AG04449 (cell line): ENCODE data around the gene TBC1D1.

ENCODE experiments used
- CTCF ChIA-PET: fragments of 350-600 bp; formaldehyde crosslinking; extraction: SDS; loops from one replicate; lab custom pipeline; 2021; ENCODE audit warnings: antibody characterized with exemption; lab: Yijun Ruan, JAX
- POLR2A ChIA-PET: fragments of 400-600, 350-600 bp; formaldehyde crosslinking; extraction: SDS; loops from one replicate; lab custom pipeline; 2020; ENCODE audit warnings: antibody characterized with exemption, inconsistent platforms; lab: Yijun Ruan, JAX
- DNase-seq: peaks from one replicate; pipeline ENCODE4 v3.0.0-alpha.2; 2010; ENCODE audit warnings: low read depth, low spot score
- H3K4me3 ChIP-seq: 2 replicates; pipeline ENCODE4 v1.5.1; 2011; ENCODE audit warnings: low read depth, mild to moderate bottlenecking, control low read depth, low read length
- TF ChIP-seq, protein P1 (sequence below): IDR thresholded peaks from one replicate; pipeline ENCODE4 v1.5.1; 2011; ENCODE audit warnings: mild to moderate bottlenecking, moderate library complexity, low read length, control low read depth, inconsistent platforms; ENCODE audit not compliant: insufficient read depth; ENCODE audit errors: missing control alignments

The TBC1D1 gene

DNA sequence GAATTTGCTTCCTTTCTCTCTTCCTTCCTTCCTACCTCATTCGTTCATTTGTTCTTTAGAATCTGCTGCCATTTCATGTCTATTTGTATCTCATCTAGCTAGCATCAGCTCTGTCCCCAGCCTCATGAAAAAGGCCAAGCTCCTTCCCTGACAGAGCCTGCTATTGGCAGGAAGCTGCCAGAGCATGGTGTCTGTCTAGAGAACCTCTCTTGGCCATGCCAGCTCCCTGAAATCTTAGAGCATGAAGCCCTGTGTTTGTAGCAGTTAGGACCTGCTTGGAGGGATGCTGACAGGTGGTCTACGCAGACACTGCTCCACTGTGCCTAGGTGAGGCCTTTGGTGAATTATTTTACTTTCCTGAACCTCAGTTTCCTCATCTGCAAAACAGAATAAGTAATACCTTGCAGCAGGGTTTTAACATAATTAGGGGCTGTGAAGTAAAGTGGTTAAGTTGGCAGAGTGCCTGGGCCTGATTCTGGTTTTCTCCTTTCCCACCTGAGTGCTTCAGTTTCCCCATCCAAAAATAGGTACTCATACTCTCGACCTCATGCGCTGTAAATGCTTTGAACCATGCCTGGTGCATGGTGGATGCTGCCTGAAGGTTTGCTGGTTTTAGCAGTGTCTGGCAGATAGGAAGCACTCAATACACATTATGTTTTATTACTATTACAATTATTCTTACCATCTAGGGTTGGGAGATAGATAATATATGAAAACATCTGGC is 74.0 kb downstream of the TBC1D1 start:
- no peak for DNase-seq
- H3K4me3 ChIP-seq, result no peak overlapping the region
- CTCF ChIA-PET, result interaction anchor here (1.5 kb wide), 1 partner anchor 161 kb away, joined by 5 read pairs; no protein-coding TSS in a partner anchor
- TF ChIP-seq, protein P1, sequence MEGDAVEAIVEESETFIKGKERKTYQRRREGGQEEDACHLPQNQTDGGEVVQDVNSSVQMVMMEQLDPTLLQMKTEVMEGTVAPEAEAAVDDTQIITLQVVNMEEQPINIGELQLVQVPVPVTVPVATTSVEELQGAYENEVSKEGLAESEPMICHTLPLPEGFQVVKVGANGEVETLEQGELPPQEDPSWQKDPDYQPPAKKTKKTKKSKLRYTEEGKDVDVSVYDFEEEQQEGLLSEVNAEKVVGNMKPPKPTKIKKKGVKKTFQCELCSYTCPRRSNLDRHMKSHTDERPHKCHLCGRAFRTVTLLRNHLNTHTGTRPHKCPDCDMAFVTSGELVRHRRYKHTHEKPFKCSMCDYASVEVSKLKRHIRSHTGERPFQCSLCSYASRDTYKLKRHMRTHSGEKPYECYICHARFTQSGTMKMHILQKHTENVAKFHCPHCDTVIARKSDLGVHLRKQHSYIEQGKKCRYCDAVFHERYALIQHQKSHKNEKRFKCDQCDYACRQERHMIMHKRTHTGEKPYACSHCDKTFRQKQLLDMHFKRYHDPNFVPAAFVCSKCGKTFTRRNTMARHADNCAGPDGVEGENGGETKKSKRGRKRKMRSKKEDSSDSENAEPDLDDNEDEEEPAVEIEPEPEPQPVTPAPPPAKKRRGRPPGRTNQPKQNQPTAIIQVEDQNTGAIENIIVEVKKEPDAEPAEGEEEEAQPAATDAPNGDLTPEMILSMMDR, result no peak
- POLR2A ChIA-PET, result no interaction called here

DNA sequence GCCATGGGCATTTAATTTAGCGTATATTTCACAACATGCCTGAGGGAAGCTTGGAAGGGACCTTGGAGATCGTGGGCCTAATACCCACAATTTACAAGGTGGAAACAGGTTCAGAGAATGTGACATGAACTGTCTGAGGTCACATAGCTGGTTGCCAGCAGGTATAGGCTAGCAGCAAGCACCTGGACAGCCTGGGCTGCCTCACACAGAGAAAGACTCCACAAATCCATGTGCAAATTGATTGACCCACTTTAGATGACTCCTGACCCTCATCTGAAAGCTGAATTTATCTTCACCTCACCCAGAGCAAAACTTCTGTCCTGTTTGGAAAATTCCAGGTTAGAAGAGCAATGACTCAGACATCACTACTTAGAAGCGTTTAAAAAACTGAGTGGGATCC is 75.2 kb downstream of the TBC1D1 start:
- DNase-seq, result no peak
- ChIA-PET POLR2A (no interaction called here), CTCF (interaction anchor here (1.1 to 1.5 kb wide), 3 partner anchors 12 to 162 kb away, joined by 3 to 5 read pairs (median 3); no protein-coding TSS in a partner anchor)
- no peak overlapping the region for H3K4me3 ChIP-seq
- TF ChIP-seq, protein P1, result no peak

DNA sequence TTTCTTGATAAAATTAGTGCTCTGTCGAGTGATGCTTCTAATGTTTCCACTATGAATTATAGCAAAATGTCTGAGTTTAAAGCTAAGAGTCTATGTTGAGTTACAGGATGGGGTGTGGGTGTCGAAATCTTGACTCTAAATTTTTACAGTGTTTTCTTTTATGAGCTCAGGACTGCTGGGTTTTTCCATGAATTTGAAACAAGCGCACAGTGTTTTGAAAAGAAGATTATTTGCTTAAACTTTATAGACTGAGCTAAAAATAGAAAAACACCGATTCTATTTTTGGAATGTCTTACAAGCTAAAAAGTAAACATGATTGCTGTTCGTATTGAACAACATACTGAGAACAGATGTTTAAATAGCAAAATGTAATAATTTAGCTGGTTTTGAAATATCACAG is 76.9 kb downstream of the TBC1D1 start:
- DNase-seq, result no peak
- ChIA-PET POLR2A (no interaction called here), CTCF (interaction anchor here (1.1 to 1.7 kb wide), 4 partner anchors 9 to 36 kb away, joined by 3 to 4 read pairs (median 4); no protein-coding TSS in a partner anchor)
- no peak overlapping the region for H3K4me3 ChIP-seq
- TF ChIP-seq, protein P1, result no peak

DNA sequence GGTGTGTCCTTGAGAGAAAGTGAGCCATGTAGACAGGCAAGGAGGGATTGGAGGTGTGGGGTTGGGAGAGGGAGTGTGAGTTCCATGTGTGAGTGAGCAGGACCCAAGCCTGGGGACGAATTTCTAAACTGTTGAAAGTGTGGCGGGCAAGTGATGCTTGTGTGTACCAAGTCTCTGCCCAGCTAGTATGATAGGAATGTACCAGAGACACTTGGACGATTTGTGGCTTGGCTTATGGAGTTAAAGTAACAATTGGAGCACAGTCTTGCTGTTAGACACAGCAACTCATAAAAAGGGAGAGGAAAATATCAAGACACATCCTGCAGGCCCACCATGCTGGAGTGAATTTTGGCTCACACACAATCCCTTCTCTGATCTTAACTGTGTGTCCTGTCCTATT is 77.9 kb downstream of the TBC1D1 start:
- no peak overlapping the region for H3K4me3 ChIP-seq
- TF ChIP-seq, protein P1, result no peak
- POLR2A ChIA-PET, result no interaction called here
- CTCF ChIA-PET, result no interaction called here
- no peak for DNase-seq

DNA sequence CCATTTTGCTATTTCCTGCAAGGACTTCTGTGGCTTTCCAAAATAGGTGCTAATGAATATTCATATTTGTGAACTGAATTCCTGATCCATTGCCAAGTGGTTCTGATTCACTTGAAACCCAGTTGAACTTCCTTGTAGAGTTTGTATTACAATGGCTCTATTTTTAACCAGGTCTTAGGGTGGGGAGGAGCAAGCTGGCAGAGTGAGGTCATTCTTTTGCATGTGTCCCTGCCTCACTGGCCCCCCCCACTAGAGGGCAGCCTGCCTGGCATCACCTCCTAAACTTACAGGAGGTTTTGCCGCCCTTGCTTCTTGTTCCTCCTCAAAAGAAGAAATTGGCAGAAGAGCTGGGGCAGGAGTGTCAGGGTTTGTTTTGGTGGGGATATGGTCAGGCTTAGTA is 79.8 kb downstream of the TBC1D1 start:
- DNase-seq, result no peak
- ChIA-PET POLR2A (no interaction called here), CTCF (interaction anchor here (0.8 to 1.1 kb wide), 2 partner anchors 17 to 65 kb away, joined by 3 to 4 read pairs; no protein-coding TSS in a partner anchor)
- TF ChIP-seq, protein P1, result peak; percentile 35
- no peak overlapping the region for H3K4me3 ChIP-seq

DNA sequence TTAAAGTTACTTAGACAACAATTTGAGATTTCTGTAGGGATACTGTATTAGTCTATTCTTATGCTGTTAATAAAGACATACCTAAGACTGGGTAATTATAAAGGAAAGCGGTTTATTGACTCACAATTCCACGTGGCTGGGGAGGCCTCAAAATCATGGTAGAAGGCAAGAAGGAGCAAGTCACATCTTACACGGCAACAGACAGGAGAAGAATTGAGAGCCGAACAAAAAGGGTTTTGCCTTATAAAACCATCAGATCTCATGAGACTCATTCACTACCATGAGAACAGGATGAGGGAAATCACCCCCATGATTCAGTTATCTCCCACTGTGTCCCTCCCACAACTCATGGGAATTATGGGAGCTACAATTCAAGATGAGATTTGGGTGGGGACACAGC is 80.3 kb downstream of the TBC1D1 start:
- H3K4me3 ChIP-seq, result no peak overlapping the region

More for the DNA sequence above, 80.3 kb downstream of the TBC1D1 start:
- ChIA-PET POLR2A (no interaction called here), CTCF (interaction anchor here (1.1 kb wide), 1 partner anchor 18 kb away, joined by 3 read pairs; no protein-coding TSS in a partner anchor)
- TF ChIP-seq, protein P1, result no peak
- no peak for DNase-seq
